HepG2 (cell line): ENCODE data around the gene ACSF3. TPM values are rescaled to one million over a fixed set of nuclear protein-coding genes. Genes with fewer than 3 reads are reported as not detected.

Experiments used
- ATAC-seq: fragments of 200-7000 bp; cut with Tn5 transposase; 3 replicates; pipeline ENCODE4 v1.9.1; 2020; ENCODE audit warnings: mild to moderate bottlenecking, moderate library complexity
- BruUV-seq: library from RNA; stranded (reverse); fragments of 400-500 nt; replicated peaks from 2 replicates; lab custom pipeline; 2021; lab: Mats Ljungman, UMichigan
- CTCF ChIA-PET: fragments of 300-600 bp; formaldehyde crosslinking; extraction: SDS; loops from one replicate; lab custom pipeline; 2021; ENCODE audit warnings: low total read pairs, inconsistent platforms, low intra/inter-chr PET ratio; lab: Yijun Ruan, JAX
- POLR2A ChIA-PET: fragments of 350-600 bp; sonication (Branson Sonifier 250); formaldehyde crosslinking; loops from one replicate; lab custom pipeline; 2020; ENCODE audit warnings: antibody characterized with exemption, inconsistent platforms; lab: Yijun Ruan, JAX
- DNase-seq: peaks from one replicate; pipeline ENCODE4 v3.0.0-alpha.2; 2015; ENCODE audit warnings: low spot score
- FAIRE-seq: peaks from 3 replicates; lab custom pipeline; 2011; peaks lifted over from hg19 to GRCh38; lab: Jason Lieb, UNC
- H2AFZ ChIP-seq: one replicate; pipeline ENCODE4 v1.6.1; 2011; ENCODE audit warnings: low read length, inconsistent platforms
- H3K27ac ChIP-seq: fragments of 300-600 bp; 3 replicates; pipeline ENCODE4 v1.8.0; 2011; ENCODE audit warnings: mixed run types, mild to moderate bottlenecking, mixed read lengths, low read length, inconsistent platforms; ENCODE audit not compliant: insufficient read depth; ENCODE audit errors: extremely low read length
- H3K27me3 ChIP-seq, 2 experiments: fragments of 200-600 bp in 1 of 2; 2 replicates in 1 of 2; 3 replicates in 1 of 2; pipeline versions ENCODE4 v1.6.0 to v1.8.0; 2011; ENCODE audit warnings: low read length in 2 of 2, mild to moderate bottlenecking in 2 of 2, moderate library complexity in 2 of 2, inconsistent platforms in 1 of 2; ENCODE audit not compliant: insufficient read depth in 2 of 2, control insufficient read depth in 1 of 2
- H3K36me3 ChIP-seq, 2 experiments: fragments of 200-600 bp in 1 of 2; replicated peaks in 1 of 2; 2 replicates in 1 of 2; 3 replicates in 1 of 2; pipeline versions ENCODE4 v1.5.1 to v1.8.0; 2011; ENCODE audit warnings: low read length in 2 of 2, inconsistent platforms in 1 of 2; ENCODE audit not compliant: insufficient read depth in 2 of 2, control insufficient read depth in 1 of 2
- H3K4me1 ChIP-seq: 2 replicates; pipeline ENCODE4 v1.5.1; 2012; ENCODE audit warnings: low read length, inconsistent platforms; ENCODE audit not compliant: insufficient read depth
- H3K4me2 ChIP-seq: 2 replicates; pipeline ENCODE4 v1.6.0; 2011; ENCODE audit warnings: low read depth, low read length, inconsistent platforms
- H3K4me3 ChIP-seq, 3 experiments: fragments of 200-600 bp in 1 of 3; sonication (generic), shearing (Covaris generic) in 1 of 3; replicated peaks in 1 of 3; 2 replicates each; pipeline ENCODE4 v1.5.1; 2011 to 2016; ENCODE audit warnings: low read length in 3 of 3, inconsistent platforms in 2 of 3, low read depth in 2 of 3, mild to moderate bottlenecking in 2 of 3, control low read depth in 1 of 3, mixed read lengths in 1 of 3; ENCODE audit not compliant: insufficient read depth in 1 of 3
- H3K79me2 ChIP-seq: one replicate; pipeline ENCODE4 v1.6.1; 2011; ENCODE audit warnings: low read length, inconsistent platforms; ENCODE audit not compliant: insufficient read depth
- H3K9ac ChIP-seq: 2 replicates; pipeline ENCODE4 v1.6.0; 2011; ENCODE audit warnings: mild to moderate bottlenecking, low read depth, low read length, inconsistent platforms; ENCODE audit not compliant: insufficient read depth
- H3K9me3 ChIP-seq: 2 replicates; pipeline ENCODE4 v1.5.1; 2012; ENCODE audit warnings: mild to moderate bottlenecking, low read length
- H4K20me1 ChIP-seq: 2 replicates; pipeline ENCODE4 v1.6.0; 2011; ENCODE audit warnings: inconsistent platforms, mild to moderate bottlenecking, low read length, moderate library complexity; ENCODE audit not compliant: insufficient read depth
- CTCF ChIP-seq: sonication (generic); formaldehyde crosslinking; IDR thresholded peaks from 2 replicates; pipeline ENCODE4 v1.5.0; 2020; ENCODE audit warnings: mild to moderate bottlenecking, missing genetic modification reagents, moderate library complexity
- MAFK ChIP-seq, 2 experiments: IDR thresholded peaks in 1 of 2; conservative IDR thresholded peaks in 1 of 2; 2 replicates each; pipeline ENCODE4 v1.6.1; 2011; ENCODE audit warnings: improper control_type of control experiment in 2 of 2, low read length in 2 of 2
- PAF1 ChIP-seq: IDR thresholded peaks from 2 replicates; pipeline ENCODE4 v1.6.1; 2016; ENCODE audit warnings: missing genetic modification reagents, missing compliant biosample characterization
- PBX2 ChIP-seq: IDR thresholded peaks from 2 replicates; pipeline ENCODE4 v1.6.1; 2016; ENCODE audit warnings: control low read depth
- ZNF441 ChIP-seq: sonication (generic); formaldehyde crosslinking; IDR thresholded peaks from 2 replicates; pipeline ENCODE4 v1.7.0; 2021; ENCODE audit warnings: missing genetic modification reagents, borderline replicate concordance
- WGBS: methylation state at CpG from one replicate; pipeline ENCODE4 v1.1.6; 2017; ENCODE audit warnings: low lambda C conversion rate; 5-methylcytosine and 5-hydroxymethylcytosine counted together
- in situ Hi-C: cut with HindIII; loops from 2 replicates; pipeline ENCODE4 v1.10.0; 2017; ENCODE audit warnings: low pct_unique_long_range_greater_than_20kb; ENCODE audit not compliant: extremely low pct_ligation_motif_present
- intact Hi-C: fragments of 100-400 bp; cut with micrococcal nuclease; formaldehyde crosslinking; loops from one replicate; pipeline ENCODE4 v1.10.0; 2022; ENCODE audit not compliant: unreplicated experiment
- polyA plus RNA-seq, 8 experiments: library from polyadenylated mRNA; depleted of rRNA in 3 of 8; stranded (reverse) in 7 of 8; unstranded in 1 of 8; fragments of >200 nt; fragmentation: Illumina TruSeq in 4 of 8; extraction: Trizol in 4 of 8; gene quantifications; 2 replicates each; pipeline versions ENCODE4 v1.2.1 to v1.2.3, GENCODE V29; 2011 to 2016; ENCODE audit warnings: low read depth in 4 of 8, missing spikeins in 1 of 8, mixed read lengths in 1 of 8; ENCODE audit not compliant: insufficient read depth in 1 of 8
- total RNA-seq, 5 experiments: library from RNA; depleted of rRNA; stranded (reverse); fragments of >200 nt; fragmentation: Illumina TruSeq; extraction: Trizol; gene quantifications; 2 replicates each; pipeline ENCODE4 v1.2.3, GENCODE V29; 2016; ENCODE audit warnings: low read depth in 1 of 5

The ACSF3 gene
- total and polyA plus RNA-seq, 2 of the 13 experiments (the other 11 are each of a cell fraction or from before 2014, with no cell fraction given): 14.9 to 30.6 TPM

GRCh38 chr16:89132194-89133005, 38.7 kb downstream of the ACSF3 start:
- Histone ChIP-seq H3K27ac (no peak overlapping the region), H3K36me3 (peaks cover 12 to 33% of the 10 kb centered on the region in 2 experiments; a peak in 4 of 5 replicates), H3K4me1 (no peaks in the 10 kb centered on the region), H3K9me3 (no peaks in the 10 kb centered on the region), H4K20me1 (no peaks in the 10 kb centered on the region), H3K4me2 (no peak overlapping the region), H3K4me3 (no peak overlapping the region), H3K27me3 (no peaks in the 10 kb centered on the region), H3K9ac (no peak overlapping the region), H3K79me2 (no peaks in the 10 kb centered on the region), H2AFZ (no peak overlapping the region)
- BruUV-seq: no TSS peak
- no peak for FAIRE-seq
- no peak; the same call in 2 of the 3 replicates for ATAC-seq
- intact Hi-C loops (no loop called here), in situ Hi-C loops (no loop called here)
- peak; percentile 20 for TF ChIP-seq CTCF
- TF ChIP-seq PAF1 (CRISPR knock-in tag): no peak
- no peak for TF ChIP-seq ZNF441
- peak in 1 of 2 experiments; percentile 55; a peak in 2 of 4 replicates for TF ChIP-seq MAFK (conservative IDR thresholded peaks at IDR 0.05 in 1 of 2, IDR thresholded peaks at IDR 0.05 in 1 of 2; ENCODE audit: low read length in 2 of 2)
- TF ChIP-seq PBX2 (CRISPR knock-in tag): no peak
- no peak for DNase-seq
- POLR2A ChIA-PET: no interaction called here
- 96% methylated on average over 22 of the region's 22 CpGs for WGBS
- CTCF ChIA-PET: no interaction called here
